Endothelial cell of umbilical vein (primary cell): ENCODE results near the gene NTNG1.

ENCODE experiments used
- CTCF ChIP-seq, 2 donors: IDR thresholded peaks; 1 replicate in 1 of 2; 2 replicates in 1 of 2; pipeline ENCODE4 v1.5.1; 2011; ENCODE audit warnings: low read length in 2 of 2, mild to moderate bottlenecking in 2 of 2, moderate library complexity in 2 of 2, control low read depth in 1 of 2, inconsistent platforms in 1 of 2, low read depth in 1 of 2; ENCODE audit not compliant: insufficient read depth in 1 of 2; ENCODE audit errors: extremely low read depth in 1 of 2
- EZH2 ChIP-seq: IDR thresholded peaks from 2 replicates; pipeline ENCODE4 v1.6.1; 2012; ENCODE audit warnings: borderline replicate concordance, low read depth, mild to moderate bottlenecking, moderate library complexity, low read length, inconsistent platforms; ENCODE audit not compliant: severe bottlenecking
- FOS ChIP-seq: IDR thresholded peaks from 2 replicates; pipeline ENCODE4 v1.6.1; 2011; ENCODE audit warnings: mild to moderate bottlenecking, low read length, moderate library complexity, borderline replicate concordance; ENCODE audit not compliant: insufficient read depth
- GATA2 ChIP-seq: IDR thresholded peaks from 2 replicates; pipeline ENCODE4 v1.7.0; 2011; ENCODE audit warnings: low read depth, mild to moderate bottlenecking, moderate library complexity, mixed read lengths, low read length; ENCODE audit not compliant: insufficient read length, insufficient read depth
- MAX ChIP-seq: IDR thresholded peaks from 2 replicates; pipeline ENCODE4 v1.6.1; 2011; ENCODE audit not compliant: insufficient read depth, insufficient read length
- MYC ChIP-seq: IDR thresholded peaks from one replicate; pipeline ENCODE4 v1.6.1; 2011; ENCODE audit warnings: mild to moderate bottlenecking, low read depth, low read length
- POLR2A ChIP-seq: IDR thresholded peaks from 2 replicates; pipeline ENCODE4 v1.6.1; 2012; ENCODE audit warnings: low read depth, mild to moderate bottlenecking, control low read depth, low read length
- POLR2AphosphoS5 ChIP-seq: IDR thresholded peaks from 2 replicates; pipeline ENCODE4 v1.6.1; 2012; ENCODE audit warnings: low read depth, mild to moderate bottlenecking, control low read depth, low read length, moderate library complexity; ENCODE audit not compliant: insufficient read depth

- TF ChIP-seq CTCF (IDR thresholded peaks at IDR 0.05; ENCODE audit: extremely low read depth in 1 of 2, insufficient read depth in 1 of 2, low read depth in 1 of 2, low read length in 2 of 2) (no peak), POLR2A (no peak), GATA2 (no peak), EZH2 (no peak), MAX (no peak), MYC (no peak), POLR2AphosphoS5 (no peak), FOS (no peak)
These were observed 34.9 kb upstream of the NTNG1 start for GRCh38 chr1:107105914-107106313.
